Measurements from ENCODE around the gene ASTN2. TPM values are rescaled to one million over a fixed set of nuclear protein-coding genes. Genes with fewer than 3 reads are reported as not detected.
"Not testable (repeated sequence)": the region's sequence is repeated elsewhere in the genome, so short reads cannot be mapped to it uniquely, and the experiment has no call there.

ASTN2 gene
- total RNA-seq, 1 donor from 2014 or later, result 4.4 TPM

DNA sequence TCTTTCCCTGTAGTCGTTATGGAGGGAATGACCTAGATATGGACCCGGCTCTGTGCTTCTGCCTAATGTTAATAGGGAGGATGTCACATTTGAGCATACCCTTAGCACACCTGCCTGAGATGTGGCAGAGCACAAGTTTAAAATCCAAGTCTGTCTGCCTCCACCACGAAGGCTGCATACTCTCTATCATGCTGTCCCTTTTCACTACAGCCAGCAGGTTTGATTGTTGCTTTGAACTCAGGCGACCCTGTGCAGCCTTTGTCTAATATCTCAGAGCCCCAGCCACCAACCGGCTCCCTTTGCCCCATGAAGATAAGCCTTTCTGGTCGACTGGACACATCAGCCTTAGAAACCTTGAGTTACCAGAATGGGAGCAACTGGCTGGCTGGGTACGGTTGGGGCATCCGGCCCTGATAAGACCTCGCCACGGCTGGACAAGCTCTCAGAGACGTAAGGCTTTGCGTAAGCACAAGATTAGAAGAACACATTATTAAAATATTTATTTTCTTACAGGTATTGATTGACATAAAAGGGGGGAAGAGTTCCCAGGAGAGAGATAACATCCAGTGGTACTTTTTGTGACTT lies 949.8 kb downstream of the ASTN2 start:
- no peak for DNase-seq (ENCODE audit: low spot score)

DNA sequence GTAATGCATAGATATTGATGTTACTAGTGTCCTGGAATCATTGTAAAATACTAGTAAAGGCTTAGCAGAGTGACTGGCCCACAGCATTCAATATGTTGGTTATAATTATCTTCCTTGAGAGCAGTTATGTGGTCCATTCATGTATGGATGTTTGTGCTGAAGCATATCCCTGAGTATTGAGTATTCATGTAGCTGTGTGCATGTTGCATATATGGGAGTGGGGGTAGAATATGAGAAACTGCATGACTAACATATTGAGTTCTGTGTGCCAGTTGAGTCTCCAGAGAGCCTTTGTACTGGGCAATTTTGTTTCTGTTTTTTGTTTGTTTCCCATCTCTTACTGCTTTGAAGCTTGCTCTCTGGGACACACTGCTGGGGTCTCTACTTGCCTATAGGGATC lies 950.4 kb downstream of the ASTN2 start:
- DNase-seq (ENCODE audit: low spot score), result no peak

DNA sequence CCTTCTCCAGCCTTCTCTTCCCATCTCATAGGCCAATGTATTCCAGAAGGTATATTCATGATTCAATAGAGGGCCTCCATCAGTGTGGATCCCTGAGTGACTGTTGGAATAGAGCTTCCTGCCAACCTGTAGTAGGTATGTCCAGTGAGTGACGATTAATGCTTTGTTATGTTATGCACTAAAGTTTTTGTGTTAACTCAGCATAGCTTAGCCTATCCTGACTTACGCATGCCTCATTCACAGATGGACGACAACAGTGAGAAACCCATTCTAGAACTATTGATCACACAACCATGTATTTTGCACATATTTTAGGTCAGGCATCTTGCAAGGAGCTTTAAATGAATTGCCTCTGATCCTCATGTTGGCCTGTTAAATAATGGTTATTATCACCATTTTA lies 953.2 kb downstream of the ASTN2 start:
- DNase-seq (ENCODE audit: low spot score), result no peak

DNA sequence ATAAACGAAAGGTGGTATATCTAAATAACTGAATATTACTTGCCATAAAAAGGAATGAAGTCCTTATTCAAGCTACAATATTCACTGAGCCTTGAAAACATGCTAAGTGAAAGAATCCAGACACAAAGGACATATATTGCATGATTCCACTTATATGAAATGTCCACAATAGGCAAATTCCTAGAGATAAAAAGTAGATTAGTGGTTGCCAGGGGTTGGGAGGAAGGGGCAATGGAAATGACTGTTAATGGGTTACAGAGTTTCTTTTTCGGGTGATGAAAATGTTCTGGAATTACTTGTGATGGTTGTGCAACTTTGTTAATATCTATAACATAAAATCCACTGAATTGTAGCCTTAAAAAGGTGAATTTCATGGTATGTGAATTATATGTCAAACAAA lies 954.8 kb downstream of the ASTN2 start:
- no peak for DNase-seq (ENCODE audit: low spot score)

DNA sequence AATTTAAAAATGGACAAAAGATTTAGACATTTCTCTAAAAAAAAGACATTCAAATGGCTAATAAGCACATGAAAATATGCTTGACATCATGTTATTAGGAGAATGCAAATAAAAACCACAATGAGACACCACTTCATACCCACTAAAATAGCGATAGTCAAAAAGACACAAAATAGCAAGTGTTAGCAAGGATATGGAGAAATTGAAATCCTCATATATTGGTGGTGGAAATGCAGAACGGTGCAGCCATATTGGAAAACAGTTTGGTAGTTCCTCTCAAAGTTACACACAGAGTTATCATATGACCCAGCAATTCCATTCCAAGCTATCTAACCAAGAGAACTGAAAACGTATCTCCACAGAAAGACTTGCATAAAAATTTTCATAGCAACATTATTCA lies 955.3 kb downstream of the ASTN2 start:
- no peak for DNase-seq (ENCODE audit: low spot score)

DNA sequence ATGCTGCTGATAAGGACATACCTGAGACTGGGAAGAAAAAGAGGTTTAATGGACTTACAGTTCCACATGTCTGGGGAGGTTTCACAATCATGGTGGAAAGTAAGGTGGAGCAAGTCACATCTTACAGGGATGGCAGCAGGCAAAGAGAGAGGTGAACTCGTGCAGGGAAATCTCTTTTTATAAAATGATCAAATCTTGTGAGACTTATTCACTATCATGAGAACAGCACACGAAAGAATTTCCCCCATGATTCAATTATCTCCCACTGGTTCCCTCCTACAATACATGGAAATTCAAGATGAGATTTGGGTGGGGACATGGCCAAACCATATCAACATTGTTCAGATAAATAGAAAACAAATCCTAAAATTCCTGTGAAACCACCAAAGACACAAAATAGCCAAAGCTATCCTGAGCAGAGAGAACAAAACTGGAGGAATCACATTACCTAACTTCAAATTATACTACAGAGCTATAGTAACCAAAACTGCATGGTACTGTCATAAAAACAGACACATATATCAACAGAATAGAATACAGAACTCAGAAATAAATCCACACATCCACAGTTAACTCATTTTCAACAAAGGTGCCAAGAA lies 958.3 kb downstream of the ASTN2 start:
- no peak for DNase-seq (ENCODE audit: low spot score)

DNA sequence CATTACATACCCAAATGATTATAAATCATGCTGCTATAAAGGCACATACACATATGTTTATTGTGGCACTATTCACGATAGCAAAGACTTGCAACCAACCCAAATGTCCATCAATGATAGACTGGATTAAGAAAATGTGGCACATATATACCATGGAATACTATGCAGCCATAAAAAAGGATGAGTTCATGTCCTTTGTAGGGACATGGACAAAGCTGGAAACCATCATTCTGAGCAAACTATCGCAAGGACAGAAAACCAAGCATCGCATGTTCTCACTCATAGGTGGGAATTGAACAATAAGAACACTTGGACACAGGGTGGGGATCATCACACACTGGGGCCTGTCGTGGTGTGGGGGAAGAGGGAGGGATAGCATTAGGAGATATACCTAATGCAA lies 960.3 kb downstream of the ASTN2 start:
- not testable (repeated sequence) for DNase-seq (ENCODE audit: low spot score)

DNA sequence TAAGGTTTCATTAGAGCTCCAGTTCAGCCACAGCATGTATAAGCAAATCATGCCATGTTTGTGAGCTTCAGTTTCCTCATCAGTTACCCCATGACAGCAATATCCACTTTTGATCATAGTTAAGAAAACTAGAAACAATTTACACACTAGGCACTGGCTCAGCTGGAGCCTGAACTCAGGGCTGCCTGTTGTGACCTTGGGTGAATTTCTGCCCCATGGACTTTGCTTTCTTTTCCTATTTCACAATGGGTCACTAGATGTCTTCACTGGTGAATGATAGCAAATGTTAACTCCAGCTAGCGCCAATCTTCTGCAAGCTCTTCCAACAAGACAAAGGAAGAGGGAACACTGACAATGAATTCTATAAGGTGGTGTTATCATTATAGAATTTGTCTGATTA lies 961.1 kb downstream of the ASTN2 start:
- DNase-seq (ENCODE audit: low spot score), result no peak

DNA sequence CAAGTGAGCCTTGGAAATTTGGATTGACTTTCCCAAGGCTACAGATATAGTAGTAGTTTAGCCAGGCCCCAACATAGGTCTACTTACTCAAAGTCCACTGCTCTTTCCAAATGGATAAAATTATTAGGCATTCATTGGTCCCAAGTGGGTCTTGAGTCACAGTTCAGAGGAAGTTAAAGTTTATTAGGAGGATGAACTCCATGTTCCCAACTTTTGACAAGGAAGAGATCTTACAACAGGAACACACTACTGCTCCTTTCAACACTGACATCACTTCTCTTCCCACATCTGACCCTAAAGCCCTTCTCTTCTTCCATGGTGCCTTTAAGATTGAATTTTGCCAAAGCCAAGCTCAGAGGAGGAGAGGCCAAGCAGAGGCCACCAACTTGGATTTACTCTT lies 962.2 kb downstream of the ASTN2 start:
- no peak for DNase-seq (ENCODE audit: low spot score)

DNA sequence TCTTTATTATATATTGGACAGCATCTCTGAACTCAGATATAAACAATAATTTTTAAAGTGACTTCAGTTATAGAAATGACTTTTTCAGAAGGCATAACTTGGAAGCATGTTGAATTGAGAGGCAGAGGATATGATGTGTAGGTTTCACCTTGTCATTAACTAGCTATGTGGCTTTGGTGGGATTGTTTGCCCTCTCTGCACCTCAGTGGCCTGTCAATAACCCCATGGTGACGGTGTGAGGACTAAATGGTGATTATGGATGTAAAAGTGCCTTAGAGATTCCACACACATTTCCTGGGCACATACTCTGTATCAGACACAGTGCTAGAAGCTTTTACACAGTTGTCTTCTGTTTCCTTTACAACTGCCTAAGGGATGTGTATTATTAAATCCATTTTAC lies 962.6 kb downstream of the ASTN2 start:
- no peak for DNase-seq (ENCODE audit: low spot score)

DNA sequence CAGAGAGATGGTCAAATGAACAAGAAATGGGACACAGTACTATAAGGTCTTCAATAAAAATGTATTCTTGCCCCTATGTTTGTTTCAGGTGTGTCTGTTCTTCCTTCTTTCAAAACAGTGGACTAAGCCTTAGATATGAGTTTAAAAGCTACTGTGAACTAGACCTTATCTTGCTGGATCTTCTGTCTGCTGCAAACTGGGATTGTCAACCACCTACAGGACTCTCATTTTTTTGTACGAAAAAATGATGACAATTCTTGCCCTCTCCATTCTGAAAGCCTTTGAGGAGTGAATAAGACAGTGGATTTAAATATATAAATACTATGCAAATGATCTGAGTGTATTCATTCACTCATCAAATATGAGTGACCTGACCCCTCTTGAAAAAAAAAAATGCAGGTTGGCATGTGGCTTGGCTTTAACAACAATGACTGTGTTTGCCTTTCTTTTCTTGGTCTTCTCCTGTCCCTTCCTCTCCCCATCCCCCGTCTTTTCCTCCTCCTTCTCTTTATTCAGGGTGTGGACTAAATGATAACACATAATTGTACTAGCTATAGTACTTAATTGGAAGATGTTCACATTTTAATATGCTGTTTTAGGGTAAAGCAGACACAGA lies 963.2 kb downstream of the ASTN2 start:
- DNase-seq (ENCODE audit: low spot score), result no peak

DNA sequence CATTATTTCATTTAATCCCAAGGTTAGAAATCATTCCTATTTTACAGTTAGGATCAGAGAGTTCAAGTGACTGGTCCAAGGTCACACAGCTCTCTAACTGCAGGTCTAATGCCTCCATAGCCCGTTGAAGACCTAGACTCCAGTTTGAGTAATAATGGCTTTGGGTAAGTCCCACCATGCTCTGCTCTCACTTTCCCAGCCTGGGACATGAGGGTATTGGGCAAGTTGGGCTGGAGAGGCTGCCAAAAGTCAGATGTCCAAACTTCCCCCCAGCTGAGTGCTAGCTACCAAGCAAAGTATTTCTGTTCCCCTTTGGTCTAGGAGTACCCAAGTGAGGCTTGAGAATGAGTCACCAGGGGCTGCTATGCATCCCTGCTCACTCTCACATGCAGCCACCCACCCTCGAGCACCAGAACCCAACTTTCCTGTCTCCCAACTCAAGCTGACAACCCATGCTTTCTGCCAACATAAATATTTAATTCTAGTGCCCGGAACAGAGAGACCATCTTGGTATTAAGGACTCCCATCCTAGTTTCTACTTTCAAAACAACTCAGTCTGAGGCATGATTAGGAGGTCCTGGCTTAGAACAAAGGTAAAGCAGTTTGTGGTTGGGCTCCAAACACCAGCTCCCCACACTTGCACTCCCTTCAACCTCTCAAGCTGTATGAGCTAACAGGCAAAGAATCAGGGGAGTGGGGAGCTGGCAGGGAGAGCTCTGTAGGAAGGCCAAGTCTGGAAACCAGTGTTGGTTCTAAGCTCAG lies 964.3 kb downstream of the ASTN2 start:
- DNase-seq (ENCODE audit: low spot score), result no peak

DNA sequence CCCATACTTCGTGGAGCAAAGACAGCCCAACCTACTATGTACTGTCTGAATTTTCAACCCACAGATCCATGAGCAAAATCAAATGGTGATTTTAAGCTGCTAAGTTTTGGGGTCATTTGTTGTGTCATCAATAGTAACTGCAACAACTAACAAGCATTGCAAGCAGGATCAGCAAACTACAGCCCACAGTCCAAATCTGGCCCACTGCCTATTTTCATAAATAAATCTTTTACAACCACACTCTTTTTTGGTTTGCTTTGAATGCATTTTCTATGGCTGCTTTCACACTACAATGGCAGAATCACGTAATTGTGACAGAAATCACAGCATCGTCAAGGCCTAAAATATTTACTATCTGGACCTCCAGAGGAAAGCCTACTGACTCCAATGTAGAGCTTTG lies 964.9 kb downstream of the ASTN2 start:
- DNase-seq (ENCODE audit: low spot score), result no peak

DNA sequence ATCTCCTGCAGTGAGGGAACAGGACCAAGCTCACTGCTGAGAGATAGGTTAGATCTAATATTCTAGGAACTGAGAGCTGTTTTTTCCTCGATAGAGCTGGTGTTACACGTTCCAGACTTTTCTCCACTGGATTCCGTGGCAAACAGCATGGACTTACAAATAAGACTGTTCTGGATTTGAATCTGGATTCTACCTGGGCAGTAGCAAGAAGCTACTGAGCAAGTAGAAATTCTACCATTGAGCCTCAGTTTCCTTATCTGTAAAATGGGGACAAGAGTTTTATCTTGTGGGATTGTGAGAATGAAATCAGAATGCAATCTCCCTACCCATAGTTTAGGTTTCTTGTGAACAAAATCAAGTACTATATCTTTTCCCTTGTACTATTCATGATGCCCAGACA lies 966.4 kb downstream of the ASTN2 start:
- no peak for DNase-seq (ENCODE audit: low spot score)

DNA sequence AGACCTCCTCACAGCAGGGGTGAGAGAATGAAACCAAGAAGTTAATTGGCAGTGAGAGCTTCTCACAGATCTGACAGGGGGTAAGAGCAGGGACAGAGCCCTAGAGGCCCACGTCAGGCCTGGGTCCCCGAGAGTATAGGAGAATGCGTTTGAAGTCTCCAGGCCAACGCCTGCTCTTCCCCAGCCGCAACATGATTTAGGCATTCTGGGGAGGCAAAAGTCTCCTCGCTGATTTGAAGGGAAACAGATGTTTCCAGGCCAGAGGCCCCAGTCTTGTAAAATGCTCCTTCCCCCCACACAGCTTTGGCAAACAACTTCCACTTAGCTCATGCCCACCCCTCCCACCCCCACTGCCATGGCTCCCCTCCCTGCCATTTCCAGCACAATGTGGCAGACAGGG lies 966.9 kb downstream of the ASTN2 start:
- no peak for DNase-seq (ENCODE audit: low spot score)

DNA sequence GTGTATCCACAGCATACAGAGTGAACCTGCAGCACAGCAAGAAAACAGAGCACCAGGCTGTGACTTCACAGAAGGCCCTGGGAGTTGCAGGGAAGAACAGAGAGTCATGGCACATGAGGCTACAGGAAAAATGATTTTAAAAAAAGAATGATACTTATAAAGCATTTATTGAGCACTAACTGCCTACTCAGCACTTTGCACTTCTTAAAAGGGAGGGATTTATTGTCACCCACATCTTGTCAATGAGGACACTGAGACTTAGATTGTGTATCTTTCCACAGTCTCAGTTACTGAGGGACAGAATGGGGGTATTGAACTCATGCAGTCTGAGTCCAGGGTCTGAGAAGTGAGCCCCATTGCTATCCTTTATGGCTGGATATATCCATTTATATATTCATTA lies 972.3 kb downstream of the ASTN2 start:
- DNase-seq (ENCODE audit: low spot score), result no peak

DNA sequence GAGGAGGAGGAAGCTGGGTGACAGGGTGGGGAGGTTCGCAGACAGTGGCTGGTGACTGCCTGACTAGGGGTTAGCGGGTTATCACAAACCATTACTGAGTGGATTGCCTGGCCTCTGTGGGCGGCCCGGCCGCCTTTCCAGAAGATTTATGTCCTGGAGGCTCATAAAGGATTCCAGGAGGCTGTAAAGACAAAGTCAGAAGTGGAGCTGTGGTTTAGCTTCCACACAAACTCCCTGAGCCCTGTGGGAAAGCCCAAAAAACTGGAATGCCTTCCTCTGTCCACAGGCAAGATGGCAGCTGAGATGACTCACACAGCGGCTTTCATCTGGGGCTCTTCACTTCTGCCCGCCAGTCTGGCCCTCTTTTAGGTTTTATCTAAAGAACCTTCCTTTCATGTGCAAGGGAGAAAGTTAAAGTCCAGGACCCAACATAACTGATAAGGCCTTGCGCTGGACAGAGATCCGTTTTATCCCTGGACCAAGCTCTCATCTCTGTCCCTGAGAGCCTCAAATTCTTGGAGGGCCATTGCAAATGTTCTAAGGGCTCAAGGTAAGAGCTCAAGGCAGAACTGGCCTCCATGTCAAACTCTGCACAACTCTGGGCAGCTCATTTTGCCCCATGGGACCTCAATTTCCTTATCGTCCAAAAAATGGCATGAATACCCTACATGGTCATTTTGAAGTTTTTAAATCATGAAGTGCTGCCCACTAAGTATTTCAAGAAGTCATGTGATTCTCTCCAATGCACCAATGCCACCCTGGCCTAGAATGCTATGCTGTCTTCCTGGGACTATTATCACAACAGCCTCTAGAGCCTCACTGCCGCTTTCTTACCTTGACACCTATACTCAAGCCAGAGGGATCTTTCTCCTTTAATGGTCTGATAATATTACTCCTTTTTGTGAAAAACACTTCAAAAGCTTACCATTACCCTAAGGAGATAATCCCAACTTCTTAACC lies 977.2 kb downstream of the ASTN2 start:
- DNase-seq (ENCODE audit: low spot score), result no peak

DNA sequence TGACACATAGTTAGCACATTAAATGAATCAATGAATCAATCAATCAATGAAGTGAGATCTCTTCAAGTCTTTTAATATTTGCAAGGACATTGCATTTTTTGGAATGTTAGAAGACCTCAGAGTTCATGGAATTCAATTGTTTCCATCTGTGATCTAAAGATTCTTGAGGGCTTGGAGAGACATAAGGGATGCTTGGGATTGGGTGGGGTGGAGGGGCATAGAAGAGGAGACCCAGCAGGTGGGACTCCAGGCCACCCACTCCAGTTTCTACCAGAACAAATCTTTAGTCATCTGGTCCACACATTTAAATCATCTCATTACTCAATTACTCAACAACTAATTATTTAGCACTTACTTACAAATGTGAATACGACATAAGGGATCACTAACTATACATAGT lies 978.7 kb downstream of the ASTN2 start:
- no peak for DNase-seq (ENCODE audit: low spot score)

DNA sequence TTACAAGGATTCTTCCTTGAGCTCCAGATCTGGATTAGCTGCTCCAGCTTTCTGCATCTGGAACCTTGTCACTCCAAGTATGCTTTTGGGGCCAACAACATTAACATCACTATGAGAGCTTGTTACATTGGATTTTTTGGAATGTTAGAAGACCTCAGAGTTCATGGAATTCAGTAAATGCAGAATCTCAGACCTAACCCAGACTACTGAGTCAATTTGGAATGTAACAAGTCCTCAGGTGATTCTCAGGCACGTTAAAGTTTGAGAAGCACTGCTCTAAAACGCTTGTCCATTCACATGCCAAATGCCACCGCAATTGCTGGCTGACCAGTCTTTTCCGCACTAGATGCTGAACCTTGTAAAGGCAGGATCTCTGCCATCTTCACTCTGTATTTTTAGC lies 979.2 kb downstream of the ASTN2 start:
- DNase-seq (ENCODE audit: low spot score), result no peak

DNA sequence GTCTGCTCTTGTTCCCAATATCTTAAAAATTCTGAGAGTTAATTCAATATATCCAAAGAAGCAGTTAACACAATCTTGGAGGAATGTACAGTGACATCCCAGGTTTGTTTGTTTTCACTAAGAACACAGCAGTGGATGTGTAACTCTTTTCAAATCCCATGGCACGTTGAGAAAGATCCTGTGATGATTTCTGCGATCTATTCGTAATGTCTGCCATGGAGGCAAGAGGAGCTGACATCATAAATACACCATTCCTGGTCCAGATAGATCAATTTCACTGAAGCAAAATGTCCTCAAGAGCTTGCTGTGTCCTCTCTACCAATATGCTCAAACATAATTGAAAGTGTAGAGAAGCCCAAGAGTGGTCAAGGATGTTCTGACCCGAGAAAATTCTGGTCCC lies 980.5 kb downstream of the ASTN2 start:
- DNase-seq (ENCODE audit: low spot score), result no peak

DNA sequence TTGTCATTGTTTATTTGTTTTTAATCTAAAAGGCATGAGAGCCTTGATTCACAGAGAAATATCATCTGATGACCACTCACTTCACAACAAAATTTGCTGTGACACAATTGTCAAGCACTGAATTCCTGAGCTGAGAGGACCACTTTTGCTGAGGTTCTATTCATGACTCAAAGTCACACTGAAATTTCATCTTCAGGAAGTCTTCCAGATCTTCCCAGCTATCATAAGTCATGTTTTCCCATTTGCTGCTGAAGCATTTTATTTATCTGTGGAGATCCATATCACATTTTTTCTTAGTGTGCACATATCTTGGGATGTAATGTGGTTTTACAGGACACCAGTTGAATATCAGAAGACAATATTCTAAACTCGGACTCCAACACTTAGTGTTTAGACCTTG lies 982.8 kb downstream of the ASTN2 start:
- no peak for DNase-seq (ENCODE audit: low spot score)

DNA sequence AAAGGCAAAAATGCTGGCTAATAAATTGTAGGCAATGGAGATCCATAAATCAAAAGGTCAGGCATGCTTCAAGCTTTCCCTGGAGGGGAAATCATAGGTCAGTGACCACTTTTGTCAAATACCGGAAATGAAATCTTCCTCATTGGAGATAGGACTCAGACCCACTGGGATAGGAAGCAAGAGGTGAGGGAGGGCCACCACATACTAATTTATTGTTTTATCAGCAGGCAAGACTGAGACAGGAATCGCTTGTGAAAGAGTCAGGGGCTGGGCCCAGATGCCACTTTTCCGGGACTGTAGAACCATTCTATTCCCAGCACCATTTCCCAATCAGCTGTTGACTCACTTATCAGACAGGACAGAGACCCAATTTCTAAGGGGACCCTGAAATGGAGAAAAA lies 984.0 kb downstream of the ASTN2 start:
- no peak for DNase-seq (ENCODE audit: low spot score)

Measured in mucosa of gallbladder (tissue), 1 donor.